ENCODE measurements around the gene USP10.

USP10 gene

GRCh38 chr16:84657229-84657837, 42.5 kb upstream of the USP10 start:
- FAIRE-seq (no peak), DNase-seq (ENCODE audit: insufficient read length, low spot score) (no peak)
- TF ChIP-seq CTCF (IDR thresholded peaks at IDR 0.05; ENCODE audit: insufficient read depth, missing control alignments) = no peak

GRCh38 chr16:84658690-84659089, 41.1 kb upstream of the USP10 start:
- DNase-seq (ENCODE audit: insufficient read length, low spot score) (no peak), FAIRE-seq (no peak)
- no peak for TF ChIP-seq CTCF (IDR thresholded peaks at IDR 0.05; ENCODE audit: insufficient read depth, missing control alignments)

GRCh38 chr16:84659656-84660300, 40.0 kb upstream of the USP10 start:
- no peak for TF ChIP-seq CTCF (IDR thresholded peaks at IDR 0.05; ENCODE audit: insufficient read depth, missing control alignments)
- DNase-seq (ENCODE audit: insufficient read length, low spot score) = no peak
- FAIRE-seq = no peak

GRCh38 chr16:84660973-84661372, 38.8 kb upstream of the USP10 start:
- no peak for FAIRE-seq
- DNase-seq (ENCODE audit: insufficient read length, low spot score) = no peak
- TF ChIP-seq CTCF (IDR thresholded peaks at IDR 0.05; ENCODE audit: insufficient read depth, missing control alignments) = no peak

- no peak for TF ChIP-seq CTCF (IDR thresholded peaks at IDR 0.05; ENCODE audit: insufficient read depth, missing control alignments)
- no peak for DNase-seq (ENCODE audit: insufficient read length, low spot score)
- no peak for FAIRE-seq
Measured at GRCh38 chr16:84661418-84662060, 38.3 kb upstream of the USP10 start.

- TF ChIP-seq CTCF (IDR thresholded peaks at IDR 0.05; ENCODE audit: insufficient read depth, missing control alignments) = no peak
- FAIRE-seq (no peak), DNase-seq (ENCODE audit: insufficient read length, low spot score) (no peak)
Measured at GRCh38 chr16:84662471-84662870, 37.3 kb upstream of the USP10 start.

All from D721Med (cell line).